ENCODE measurements around the gene UTS2B.

- no peak for TF ChIP-seq ZNF146 (CRISPR knock-in tag; IDR thresholded peaks at IDR 0.05; ENCODE audit: unreplicated experiment)
- no peak for TF ChIP-seq ESRRA (IDR thresholded peaks at IDR 0.05; ENCODE audit: borderline replicate concordance, low read depth)
- no peak for TF ChIP-seq MITF (IDR thresholded peaks at IDR 0.05)
- TF ChIP-seq SMARCC2 (IDR thresholded peaks at IDR 0.05; ENCODE audit: low read depth): no peak
- TF ChIP-seq TARDBP (IDR thresholded peaks at IDR 0.05): no peak
- no peak for TF ChIP-seq ZZZ3 (IDR thresholded peaks at IDR 0.05)
Measured at GRCh38 chr3:191303596-191303995, 26.7 kb downstream of the UTS2B start.

Measured in K562 (cell line).